HG03066 (cell line): ENCODE data around the gene FOXN1.
A peak's percentile ranks its signal among the peaks of the same experiment; 100 is the strongest.
"Not testable (repeated sequence)": the region's sequence is repeated elsewhere in the genome, so short reads cannot be mapped to it uniquely, and the experiment has no call there.

Experiments
- ATAC-seq: cut with Tn5 transposase; IDR thresholded peaks from one replicate; pipeline ENCODE4 v1.9.1; 2021; ENCODE audit warnings: low read depth; ENCODE audit not compliant: unreplicated experiment

The FOXN1 gene

GRCh38 chr17:28572259-28573039 lies 66.3 kb downstream of the FOXN1 start:
- no peak for ATAC-seq

- no peak for ATAC-seq
Observed at GRCh38 chr17:28573040-28573380, 66.9 kb downstream of the FOXN1 start.

- ATAC-seq = no peak
Observed at GRCh38 chr17:28573521-28573920, 67.4 kb downstream of the FOXN1 start.

- no peak for ATAC-seq
Observed at GRCh38 chr17:28573966-28574480, 67.9 kb downstream of the FOXN1 start.

- ATAC-seq = no peak
Observed at GRCh38 chr17:28574526-28574925, 68.4 kb downstream of the FOXN1 start.

DNA sequence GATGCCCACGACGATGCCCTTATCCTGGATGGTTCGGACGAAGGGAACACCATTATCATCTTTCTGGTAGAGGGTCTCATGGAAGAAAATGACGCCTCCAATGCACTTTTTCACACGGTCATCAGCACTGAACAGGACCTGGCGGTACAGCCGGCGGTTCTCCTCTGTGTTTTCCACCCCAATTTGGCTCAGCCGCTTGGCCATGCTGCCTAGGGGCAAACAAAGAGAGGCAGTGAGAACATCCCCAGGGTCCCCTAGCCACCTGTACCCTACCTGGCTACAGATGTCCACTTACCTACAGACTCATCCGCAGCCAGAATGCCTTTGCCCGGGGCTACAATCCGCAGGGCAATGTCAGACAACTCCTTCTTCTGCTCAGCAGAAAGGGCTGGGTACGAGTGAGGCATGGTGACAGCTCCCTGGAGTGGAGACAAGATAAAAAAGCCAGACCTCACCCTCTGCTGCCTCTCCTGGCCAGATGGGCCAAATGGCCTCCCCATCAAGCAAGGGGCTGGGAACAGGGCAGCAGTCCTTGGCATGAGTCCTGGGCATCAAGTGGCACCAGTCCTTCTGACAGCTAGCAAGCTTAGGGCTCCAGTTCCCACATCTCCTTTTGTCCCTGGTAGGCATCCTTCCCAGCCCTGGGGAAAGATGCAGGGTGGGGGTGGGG lies 69.1 kb downstream of the FOXN1 start:
- no peak for ATAC-seq

DNA sequence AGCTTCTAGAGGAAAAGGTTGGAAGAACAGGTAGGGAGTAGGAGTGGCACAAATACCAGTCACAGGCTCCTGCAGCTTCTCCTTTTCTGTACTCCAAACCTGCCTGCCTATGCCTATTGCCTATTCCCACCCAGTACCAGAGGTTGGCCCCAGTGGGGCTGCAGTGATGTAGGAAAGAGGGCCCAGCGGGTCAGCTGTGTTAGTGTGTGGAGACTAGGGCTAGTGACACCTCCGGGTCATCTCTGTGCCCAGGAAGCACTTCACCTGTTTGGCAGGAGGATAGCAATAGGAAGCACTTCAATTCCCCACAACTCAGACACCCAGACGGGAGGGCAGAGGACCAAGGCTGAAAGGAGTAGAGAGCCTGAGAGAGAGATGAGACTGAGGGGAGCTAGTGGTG lies 69.9 kb downstream of the FOXN1 start:
- not testable (repeated sequence) for ATAC-seq

DNA sequence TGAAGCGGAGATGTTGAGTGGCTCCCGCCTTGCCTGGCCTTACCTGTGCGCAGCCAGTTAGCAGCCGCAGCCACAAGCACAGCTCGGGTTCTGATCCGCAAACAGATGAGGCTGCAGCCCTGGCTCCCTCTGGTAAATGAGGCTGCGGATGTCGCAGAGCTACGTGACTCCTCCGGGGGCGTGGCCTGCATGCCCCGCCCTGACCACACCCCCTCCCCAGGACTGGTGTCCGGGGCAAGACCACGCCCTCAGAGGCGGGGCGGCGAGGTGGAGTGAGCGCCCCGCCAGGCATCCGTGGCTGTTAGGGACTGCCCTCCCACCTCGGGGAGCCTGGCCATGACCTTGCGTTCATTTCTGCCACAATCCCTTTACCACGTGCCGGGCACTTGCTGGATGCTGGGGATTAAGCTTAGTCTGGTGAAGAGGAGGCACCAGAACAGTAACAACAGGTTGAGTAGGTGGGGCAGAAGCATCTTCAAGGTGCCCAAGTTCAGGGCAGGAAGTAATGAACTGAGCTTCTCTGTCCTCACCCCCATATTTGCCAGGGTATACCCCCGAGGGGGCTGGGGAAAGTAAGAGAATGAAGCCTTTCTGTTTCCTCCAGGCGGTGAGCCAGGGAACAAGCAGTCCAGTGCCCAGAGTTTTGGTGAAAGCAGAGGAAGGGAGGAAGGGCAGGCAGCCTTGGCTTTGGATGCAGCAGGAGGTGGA lies 70.8 kb downstream of the FOXN1 start, which contains the start of gene ALDOC:
Gene ALDOC (minus strand): TSS at position 138 of the 708 bp plus-strand sequence. CDS start 1,363 bp downstream, outside the sequence.
- ATAC-seq = peak; percentile 81

GRCh38 chr17:28577466-28577824 lies 71.3 kb downstream of the FOXN1 start:
- ATAC-seq = no peak

GRCh38 chr17:28578246-28579195 lies 72.4 kb downstream of the FOXN1 start:
- ATAC-seq = no peak

GRCh38 chr17:28579526-28579925 lies 73.4 kb downstream of the FOXN1 start:
- no peak for ATAC-seq

DNA sequence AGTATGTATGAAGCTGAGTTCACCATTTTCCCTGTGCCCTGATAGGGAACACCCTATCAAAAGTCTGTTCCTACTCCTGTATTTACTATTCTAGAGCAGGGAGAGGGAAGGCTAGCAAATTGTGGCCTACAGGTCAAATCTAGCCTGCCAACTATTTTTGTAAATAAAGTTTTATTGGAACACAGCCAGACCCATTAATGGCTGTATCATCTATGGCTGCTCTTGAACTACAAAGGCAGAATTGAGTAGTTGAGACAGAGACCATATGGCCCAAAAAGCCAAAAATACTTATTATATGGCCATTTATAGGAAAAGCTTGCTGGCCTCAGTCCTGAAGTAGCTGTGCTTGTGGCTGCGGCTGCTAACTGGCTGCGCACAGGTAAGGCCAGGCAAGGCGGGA lies 74.8 kb downstream of the FOXN1 start:
- ATAC-seq = no peak

DNA sequence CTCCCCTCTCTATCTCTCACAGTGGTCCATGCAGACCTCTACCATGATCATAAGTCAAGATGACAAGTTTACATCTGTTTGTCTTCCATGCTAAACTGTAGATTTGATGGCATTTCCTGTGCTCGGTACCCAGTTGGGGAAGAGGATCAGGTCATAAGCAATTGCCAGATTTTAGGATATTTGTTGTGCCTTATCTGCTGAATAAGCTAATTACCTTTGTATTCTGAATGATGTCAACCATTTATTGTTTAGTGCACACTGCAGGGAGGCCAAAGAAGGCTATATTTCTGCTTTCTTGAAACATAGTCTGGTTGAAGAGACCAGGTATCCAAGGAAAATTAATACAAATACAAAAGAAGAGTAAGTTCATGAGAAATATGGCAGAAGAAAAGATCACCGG lies 76.4 kb downstream of the FOXN1 start:
- no peak for ATAC-seq

DNA sequence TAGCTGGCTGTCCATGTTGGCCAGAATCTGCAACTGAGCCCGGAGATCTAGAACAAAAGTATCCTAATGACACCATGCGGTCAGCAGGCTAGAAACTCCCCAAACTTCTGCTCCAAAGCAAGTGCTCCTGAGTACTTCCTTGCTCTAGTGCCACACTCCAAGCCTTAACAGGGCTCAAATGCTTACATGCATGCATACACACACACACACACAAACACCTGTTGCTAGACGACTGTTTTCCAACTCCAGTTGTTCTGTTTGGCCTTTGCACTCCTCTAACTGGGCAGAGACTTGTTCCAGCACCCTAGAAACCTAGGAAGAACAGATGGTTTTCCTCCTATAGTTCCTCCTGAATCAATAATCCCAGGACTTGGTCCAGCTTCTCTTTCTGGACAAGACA lies 78.3 kb downstream of the FOXN1 start:
- ATAC-seq = no peak

GRCh38 chr17:28585851-28586250 lies 79.7 kb downstream of the FOXN1 start:
- ATAC-seq = no peak
